GM19239 (cell line): Measurements from ENCODE around the gene NRXN3.

Experiments
- DNase-seq: peaks from one replicate; pipeline ENCODE4 v3.0.0; 2011; ENCODE audit warnings: low spot score; ENCODE audit not compliant: insufficient read length
- FAIRE-seq: peaks from 2 replicates; lab custom pipeline; 2011; peaks lifted over from hg19 to GRCh38; lab: Jason Lieb, UNC

The NRXN3 gene

GRCh38 chr14:78605897-78606500 is 435.8 kb downstream of the NRXN3 start:
- no peak for FAIRE-seq
- no peak for DNase-seq

DNA sequence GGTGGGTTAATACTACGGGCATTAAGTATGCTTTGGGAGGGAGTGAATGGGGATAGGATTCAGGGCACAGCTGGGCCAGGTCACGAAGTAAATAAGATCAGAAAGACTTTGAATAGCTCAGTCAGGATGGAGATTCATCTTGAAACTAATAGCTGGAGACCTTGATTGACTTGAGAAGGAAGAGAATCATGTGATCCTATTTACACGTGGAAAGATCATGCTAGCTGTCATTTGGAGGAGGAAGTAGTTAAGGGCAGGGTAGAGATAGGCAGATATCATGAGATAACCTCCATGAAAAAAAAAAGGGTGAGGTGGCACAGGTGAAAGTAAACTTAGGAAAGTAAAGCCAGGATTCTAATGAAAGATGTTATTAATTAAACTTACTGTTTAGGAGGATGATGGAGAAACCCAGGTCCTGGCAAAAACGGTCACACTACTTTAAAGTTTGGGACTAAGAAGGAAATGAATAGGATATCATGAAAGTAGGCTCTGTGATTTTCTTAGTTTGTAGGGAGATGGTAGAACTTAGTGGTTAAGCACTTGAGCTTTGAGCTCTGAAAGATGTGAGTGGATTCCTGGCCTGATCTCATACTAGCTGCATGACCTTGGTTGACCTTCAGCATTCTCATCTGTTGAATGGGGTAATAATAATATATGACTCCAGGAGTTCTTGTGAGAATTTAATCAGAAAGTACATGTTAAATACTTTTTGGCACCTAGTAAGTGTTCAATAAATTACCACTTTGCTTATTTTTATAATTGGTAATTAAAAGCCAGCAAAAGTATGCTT is 439.0 kb downstream of the NRXN3 start:
- no peak for DNase-seq
- FAIRE-seq: no peak

DNA sequence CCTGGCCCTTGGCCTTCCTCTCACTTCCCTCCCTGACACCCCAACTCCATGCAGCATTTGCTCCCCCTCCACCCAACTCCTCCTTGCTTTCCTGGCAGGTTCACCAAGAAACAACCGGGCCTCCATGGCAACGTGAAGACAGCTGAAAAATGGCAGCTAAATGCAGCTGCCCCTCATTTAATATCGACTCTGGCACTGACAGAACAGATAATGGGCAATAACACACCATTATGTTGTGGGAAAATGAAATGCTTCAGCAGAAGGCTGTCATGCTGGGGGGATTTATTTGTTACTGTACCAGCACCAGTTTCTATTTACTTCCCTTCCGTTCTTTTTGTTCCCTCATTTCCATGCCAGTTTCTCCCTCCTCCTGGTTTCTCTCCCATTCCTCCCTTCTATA is 440.8 kb downstream of the NRXN3 start:
- FAIRE-seq (no peak), DNase-seq (no peak)

DNA sequence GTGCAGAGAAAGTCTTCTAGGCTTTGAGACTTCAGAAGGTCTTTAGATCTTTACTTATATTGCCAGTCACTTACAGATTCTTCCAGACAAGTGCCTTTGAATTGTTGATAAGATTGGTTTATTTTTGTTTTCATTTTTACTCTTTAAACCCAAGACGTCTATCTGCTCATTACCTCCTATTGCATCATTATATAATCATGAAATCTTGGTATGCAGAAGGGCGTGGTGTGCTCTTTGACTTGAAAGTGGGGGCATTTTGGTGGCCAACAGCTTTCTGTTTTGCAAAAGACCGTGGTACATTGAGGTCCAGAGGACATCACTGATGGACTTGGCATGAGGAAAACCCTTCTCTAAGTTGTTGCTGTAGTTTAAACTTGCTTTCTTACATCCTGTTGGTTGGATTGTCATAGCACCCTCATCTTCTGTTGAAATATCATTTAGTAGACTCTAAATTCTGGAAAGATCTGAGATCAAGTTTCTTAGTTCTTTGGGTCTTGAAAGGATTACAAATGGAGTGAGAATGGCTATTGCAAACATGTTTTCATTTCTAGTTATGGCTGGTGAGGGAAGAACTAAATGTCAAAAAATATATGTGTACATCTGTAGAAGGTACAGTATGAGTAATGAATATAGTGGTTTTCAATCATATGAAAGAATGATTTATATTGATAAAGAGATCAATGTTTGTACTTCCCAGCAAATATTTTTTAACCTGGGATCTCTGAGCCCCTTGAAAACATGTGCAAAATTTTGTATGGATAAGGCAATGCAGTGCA is 441.8 kb downstream of the NRXN3 start:
- FAIRE-seq: no peak
- no peak for DNase-seq

DNA sequence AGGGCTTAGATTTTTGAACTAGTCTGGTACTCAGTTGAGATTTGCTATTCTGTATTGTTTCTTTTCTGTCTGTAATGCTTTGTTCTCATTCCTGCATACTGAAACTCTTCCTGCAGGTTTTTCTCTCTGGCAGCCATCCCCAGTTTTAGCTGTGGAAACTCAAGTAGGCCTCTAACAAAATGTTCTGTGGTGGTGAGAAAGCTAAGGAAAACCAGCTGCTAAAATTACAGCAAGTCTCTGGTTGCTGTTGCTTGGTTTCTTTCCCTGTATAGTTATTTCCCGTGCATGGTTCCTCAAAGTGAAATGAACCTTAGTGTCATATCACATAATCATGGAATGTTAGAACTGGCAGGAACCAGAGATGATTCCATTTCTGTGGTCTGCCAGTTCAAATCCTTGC is 442.5 kb downstream of the NRXN3 start:
- FAIRE-seq: no peak

GRCh38 chr14:78614593-78614992 is 444.4 kb downstream of the NRXN3 start:
- no peak for FAIRE-seq

More for the DNA sequence above, 442.5 kb downstream of the NRXN3 start:
- DNase-seq: no peak

DNA sequence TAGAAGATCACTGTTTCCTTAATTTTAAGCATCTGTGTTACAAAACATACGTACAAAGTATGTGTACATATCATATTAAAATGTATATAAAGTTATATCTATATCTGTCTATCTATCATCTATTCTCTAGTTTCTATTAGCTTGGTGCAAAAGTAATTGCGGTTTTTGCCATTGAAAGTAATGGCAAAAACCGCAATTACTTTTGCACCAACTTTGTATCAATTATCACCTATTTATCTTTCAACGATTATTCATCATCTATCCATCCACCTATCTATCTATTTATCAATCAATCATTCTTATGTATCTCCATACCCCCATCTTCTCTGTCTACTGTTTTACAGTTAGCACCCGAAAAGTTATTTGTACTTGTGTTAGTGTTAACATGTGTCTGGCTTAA is 447.6 kb downstream of the NRXN3 start:
- DNase-seq (no peak), FAIRE-seq (no peak)

More at GRCh38 chr14:78614593-78614992, 444.4 kb downstream of the NRXN3 start:
- no peak for DNase-seq

DNA sequence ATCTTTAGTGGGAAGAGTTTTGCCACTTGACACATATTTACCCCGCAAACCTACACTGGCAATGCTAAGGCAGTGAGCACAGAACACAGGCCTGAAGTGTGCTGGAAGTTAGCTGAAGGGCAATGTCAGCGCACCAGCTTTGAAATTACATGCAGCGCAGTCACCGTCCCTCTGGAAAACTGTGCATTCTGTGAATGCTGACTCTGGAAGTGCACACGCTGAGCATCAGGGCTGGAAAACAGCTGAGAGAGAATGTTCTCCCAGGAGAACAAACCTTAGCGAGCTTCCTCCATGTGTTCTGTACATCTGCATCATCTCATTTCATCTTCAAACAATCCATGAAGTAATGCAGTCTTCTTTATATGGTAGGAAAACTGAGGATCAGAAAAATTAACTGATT is 448.2 kb downstream of the NRXN3 start:
- DNase-seq (no peak), FAIRE-seq (no peak)

DNA sequence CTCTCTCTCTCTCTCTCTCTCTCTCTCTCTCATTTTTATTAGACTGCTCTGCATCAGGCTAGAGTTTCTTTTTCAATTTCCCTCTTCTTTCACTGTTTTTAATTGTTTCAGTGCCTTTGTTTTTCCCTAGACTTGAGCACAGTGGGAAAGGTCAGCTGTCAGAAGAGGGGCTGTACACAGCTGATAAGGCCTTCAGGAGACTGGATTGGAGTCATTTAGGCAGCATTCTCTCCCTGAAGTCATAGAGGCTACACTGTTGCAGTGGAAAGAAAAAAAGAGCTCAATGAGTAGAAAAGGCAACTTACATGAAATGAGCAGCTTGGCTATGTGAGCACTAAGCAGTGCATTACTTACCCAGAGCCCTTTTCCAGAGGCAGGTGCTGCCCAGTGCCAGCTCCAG is 456.9 kb downstream of the NRXN3 start:
- FAIRE-seq: no peak
- DNase-seq: no peak

DNA sequence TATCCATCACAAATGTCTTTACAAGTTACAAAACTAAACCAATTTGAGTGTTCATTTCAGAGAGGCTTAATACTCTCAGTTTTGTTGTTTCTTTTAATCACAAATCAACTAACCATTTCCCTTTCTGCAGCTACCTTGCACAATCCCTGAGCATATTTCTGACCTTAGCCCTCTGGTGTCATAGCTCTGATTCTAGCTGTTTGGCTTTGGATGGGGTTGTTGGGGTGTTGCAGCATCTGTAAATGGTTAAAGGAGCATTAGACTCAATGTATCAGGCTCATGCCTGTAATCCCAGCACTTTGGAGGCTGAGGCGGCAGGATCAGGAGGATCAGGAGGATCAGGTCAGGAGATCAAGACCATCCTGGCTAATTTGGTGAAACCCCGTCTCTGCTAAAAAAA is 461.4 kb downstream of the NRXN3 start:
- FAIRE-seq: no peak

DNA sequence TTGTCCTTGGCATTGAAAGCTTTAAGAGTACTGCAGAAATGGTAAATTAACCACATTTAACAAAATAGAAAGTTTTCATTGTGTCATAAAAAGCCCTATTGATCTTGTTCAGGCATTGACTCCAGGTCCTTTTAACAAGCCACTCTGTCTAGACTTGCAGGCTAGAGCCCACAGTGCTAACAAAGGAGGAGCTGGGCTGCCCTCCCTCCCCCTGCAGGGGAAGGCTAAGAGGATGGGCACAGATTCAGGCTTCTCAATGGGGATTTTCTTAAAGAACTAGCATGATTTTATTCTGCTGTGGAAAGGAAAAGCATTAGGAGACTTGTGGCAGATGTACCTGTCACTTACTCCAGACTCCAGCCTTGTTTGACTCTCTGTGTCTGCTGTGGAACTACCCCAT is 463.6 kb downstream of the NRXN3 start:
- FAIRE-seq: no peak
- no peak for DNase-seq

More for the DNA sequence above, 461.4 kb downstream of the NRXN3 start:
- no peak for DNase-seq

GRCh38 chr14:78637489-78637888 is 467.3 kb downstream of the NRXN3 start:
- FAIRE-seq (no peak), DNase-seq (no peak)

- DNase-seq: no peak
- FAIRE-seq: no peak
These were observed 467.8 kb downstream of the NRXN3 start for GRCh38 chr14:78637908-78638475.

GRCh38 chr14:78638926-78639325 is 468.8 kb downstream of the NRXN3 start:
- FAIRE-seq (no peak), DNase-seq (no peak)

- no peak for DNase-seq
- no peak for FAIRE-seq
These were observed 474.8 kb downstream of the NRXN3 start for GRCh38 chr14:78644824-78645559.

- DNase-seq (no peak), FAIRE-seq (no peak)
These were observed 482.6 kb downstream of the NRXN3 start for GRCh38 chr14:78652727-78653126.

DNA sequence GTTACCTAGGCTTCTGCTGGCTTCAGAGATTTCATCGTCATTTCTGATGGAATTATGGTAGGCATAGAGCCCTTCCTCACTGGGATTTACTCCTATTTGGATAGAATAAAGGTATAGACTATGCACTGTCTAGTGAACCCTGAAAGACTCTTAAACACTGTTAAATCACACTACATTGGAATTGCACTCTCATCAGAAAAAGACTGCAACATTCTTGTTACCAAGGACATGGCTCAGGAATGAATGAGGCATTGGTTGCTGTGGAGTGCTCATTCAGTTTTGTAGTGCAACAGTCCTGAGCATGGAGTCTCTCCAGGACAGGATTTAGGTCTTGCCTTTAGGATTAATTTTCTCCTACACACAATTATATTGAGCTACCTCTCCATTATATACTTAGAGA is 483.0 kb downstream of the NRXN3 start:
- FAIRE-seq: no peak

GRCh38 chr14:78657451-78657850 is 487.3 kb downstream of the NRXN3 start:
- DNase-seq: no peak
- FAIRE-seq: no peak

More for the DNA sequence above, 483.0 kb downstream of the NRXN3 start:
- no peak for DNase-seq

- no peak for DNase-seq
- FAIRE-seq: no peak
These were observed 494.7 kb downstream of the NRXN3 start for GRCh38 chr14:78664841-78665240.
